Bronchial epithelial cell (primary cell): ENCODE results near the gene GSKIP. TPM values are rescaled to one million over a fixed set of nuclear protein-coding genes. Genes with fewer than 3 reads are reported as not detected.
A peak's percentile ranks its signal among the peaks of the same experiment; 100 is the strongest.

Source experiments
- DNase-seq: peaks from one replicate; pipeline ENCODE4 v3.0.0-alpha.2; 2010; ENCODE audit warnings: low read depth
- FAIRE-seq: peaks from 2 replicates; lab custom pipeline; 2011; peaks lifted over from hg19 to GRCh38; lab: Jason Lieb, UNC
- H3K27me3 ChIP-seq: 2 replicates; pipeline ENCODE4 v1.5.1; 2011; ENCODE audit warnings: low read length; ENCODE audit not compliant: control insufficient read depth, insufficient read depth
- H3K36me3 ChIP-seq: 2 replicates; pipeline ENCODE4 v1.5.1; 2011; ENCODE audit warnings: low read length; ENCODE audit not compliant: control insufficient read depth, insufficient read depth
- H3K4me3 ChIP-seq: 2 replicates; pipeline ENCODE4 v1.5.1; 2011; ENCODE audit warnings: mild to moderate bottlenecking, low read depth, low read length, control low read depth
- total RNA-seq: library from RNA; depleted of rRNA; stranded (reverse); fragments of >200 nt; gene quantifications from 2 replicates; pipeline ENCODE4 v1.2.1, GENCODE V29; 2014
- TF ChIP-seq, protein P1 (sequence below): IDR thresholded peaks from 2 replicates; pipeline ENCODE4 v1.5.1; 2011; ENCODE audit warnings: mild to moderate bottlenecking, moderate library complexity, low read length, control low read depth, inconsistent platforms; ENCODE audit not compliant: insufficient read depth, severe bottlenecking

Gene GSKIP, protein sequence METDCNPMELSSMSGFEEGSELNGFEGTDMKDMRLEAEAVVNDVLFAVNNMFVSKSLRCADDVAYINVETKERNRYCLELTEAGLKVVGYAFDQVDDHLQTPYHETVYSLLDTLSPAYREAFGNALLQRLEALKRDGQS
- total RNA-seq = 68.7 and 77.7 TPM in 2 replicates

DNA sequence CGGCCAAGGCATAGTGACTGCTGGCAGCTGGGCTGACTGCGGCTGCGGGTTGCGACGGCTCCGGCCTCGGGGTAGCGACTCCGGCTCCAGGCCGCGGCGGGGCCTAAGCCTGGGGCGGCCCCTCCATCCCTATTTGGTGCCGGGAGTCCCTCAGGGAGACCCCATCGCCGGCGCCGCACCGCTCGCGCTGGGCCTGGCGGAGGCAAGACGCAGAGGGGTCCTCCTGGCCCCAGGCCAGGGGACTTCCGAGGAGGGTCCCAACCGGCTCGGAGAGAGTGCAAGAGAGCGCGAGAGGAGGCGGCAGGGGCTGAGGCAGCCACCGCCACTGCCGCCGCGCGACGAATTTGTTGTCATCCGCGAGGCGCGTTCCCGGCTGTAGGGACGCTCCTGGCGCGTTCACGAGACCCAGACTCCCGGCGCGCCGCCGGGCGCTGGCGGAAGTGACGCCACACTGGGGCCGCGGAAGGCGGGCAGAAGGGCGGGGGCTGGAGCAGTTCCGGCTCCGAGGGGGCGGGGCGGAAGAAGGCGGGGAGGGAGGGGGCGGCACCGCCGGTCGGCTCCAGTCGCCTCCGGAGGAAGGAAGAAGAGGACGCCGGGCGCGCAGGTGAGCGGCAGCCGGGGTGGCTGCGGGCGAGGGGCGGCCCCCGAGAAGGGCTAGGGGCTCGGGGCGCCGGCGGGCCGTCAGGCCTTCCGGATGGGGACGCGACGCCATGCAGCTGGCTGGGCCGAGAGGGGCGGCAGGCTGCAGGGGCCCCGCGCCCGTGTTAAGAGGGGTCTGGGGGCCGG, at the start of gene GSKIP, which contains the start of gene ATG2B:
Gene GSKIP (plus strand): TSS at position 562 of the 786 bp plus-strand sequence. CDS start 18,722 bp downstream, outside the sequence.
Gene ATG2B (minus strand): TSS at position 377 of the 786 bp plus-strand sequence. CDS start 365 bp downstream, at position 12.
- H3K36me3 ChIP-seq = no peaks in the 10 kb centered on the region
- FAIRE-seq = no peak

DNA sequence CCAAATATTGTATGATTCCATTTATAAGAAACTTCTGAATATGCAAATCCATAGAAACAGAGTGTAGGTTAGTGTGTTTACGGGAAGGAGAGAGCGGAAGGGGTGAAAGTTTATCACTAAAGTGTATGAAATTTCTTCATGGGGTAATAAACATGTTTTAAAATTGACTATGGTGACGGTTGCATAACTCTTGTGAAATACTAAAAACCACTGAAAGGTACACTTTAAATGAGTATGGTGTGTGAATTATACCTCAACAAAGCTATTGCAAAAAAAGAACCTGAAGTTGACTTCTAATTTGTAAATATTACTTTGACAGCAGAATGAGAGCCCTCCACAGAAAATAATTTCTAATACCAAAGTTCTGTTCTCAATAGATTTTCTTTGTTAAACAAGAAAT, 47.2 kb upstream of the GSKIP start:
- TF ChIP-seq, protein P1, sequence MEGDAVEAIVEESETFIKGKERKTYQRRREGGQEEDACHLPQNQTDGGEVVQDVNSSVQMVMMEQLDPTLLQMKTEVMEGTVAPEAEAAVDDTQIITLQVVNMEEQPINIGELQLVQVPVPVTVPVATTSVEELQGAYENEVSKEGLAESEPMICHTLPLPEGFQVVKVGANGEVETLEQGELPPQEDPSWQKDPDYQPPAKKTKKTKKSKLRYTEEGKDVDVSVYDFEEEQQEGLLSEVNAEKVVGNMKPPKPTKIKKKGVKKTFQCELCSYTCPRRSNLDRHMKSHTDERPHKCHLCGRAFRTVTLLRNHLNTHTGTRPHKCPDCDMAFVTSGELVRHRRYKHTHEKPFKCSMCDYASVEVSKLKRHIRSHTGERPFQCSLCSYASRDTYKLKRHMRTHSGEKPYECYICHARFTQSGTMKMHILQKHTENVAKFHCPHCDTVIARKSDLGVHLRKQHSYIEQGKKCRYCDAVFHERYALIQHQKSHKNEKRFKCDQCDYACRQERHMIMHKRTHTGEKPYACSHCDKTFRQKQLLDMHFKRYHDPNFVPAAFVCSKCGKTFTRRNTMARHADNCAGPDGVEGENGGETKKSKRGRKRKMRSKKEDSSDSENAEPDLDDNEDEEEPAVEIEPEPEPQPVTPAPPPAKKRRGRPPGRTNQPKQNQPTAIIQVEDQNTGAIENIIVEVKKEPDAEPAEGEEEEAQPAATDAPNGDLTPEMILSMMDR = no peak
- H3K4me3 ChIP-seq = no peak overlapping the region
- H3K36me3 ChIP-seq = peaks cover 2% of the 10 kb centered on the region
- FAIRE-seq = no peak
- H3K27me3 ChIP-seq = no peaks in the 10 kb centered on the region
- no peak for DNase-seq

More for the DNA sequence above, at the start of gene GSKIP, which contains the start of gene ATG2B:
- Histone ChIP-seq H3K4me3 (peak within 1 kb of the TSS; percentile 94), H3K27me3 (no peaks in the 10 kb centered on the region)
- TF ChIP-seq, protein P1 = no peak
- DNase-seq = peak; percentile 76

DNA sequence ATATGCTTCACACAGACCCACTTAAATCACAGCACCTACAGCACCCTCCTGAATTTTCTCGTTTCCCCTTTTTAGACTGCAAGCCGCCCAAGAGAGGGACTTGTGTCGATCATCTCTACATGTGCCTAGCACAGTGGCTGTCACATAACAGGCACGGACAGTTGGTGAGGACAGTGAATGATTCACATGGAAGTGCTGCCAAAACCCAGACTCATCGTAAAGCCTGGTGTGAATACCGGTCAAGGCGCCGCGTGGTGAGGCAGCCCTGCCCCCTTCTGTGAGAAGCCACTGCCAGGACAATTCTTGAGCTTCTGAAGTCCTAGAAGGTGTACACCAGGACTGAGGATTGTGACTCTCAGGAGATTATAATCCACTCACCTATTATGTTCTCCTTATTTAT, 44.5 kb upstream of the GSKIP start:
- Histone ChIP-seq H3K36me3 (peaks cover under 1% of the 10 kb centered on the region), H3K27me3 (no peaks in the 10 kb centered on the region), H3K4me3 (no peak overlapping the region)
- TF ChIP-seq, protein P1 = no peak
- DNase-seq (no peak), FAIRE-seq (no peak)

DNA sequence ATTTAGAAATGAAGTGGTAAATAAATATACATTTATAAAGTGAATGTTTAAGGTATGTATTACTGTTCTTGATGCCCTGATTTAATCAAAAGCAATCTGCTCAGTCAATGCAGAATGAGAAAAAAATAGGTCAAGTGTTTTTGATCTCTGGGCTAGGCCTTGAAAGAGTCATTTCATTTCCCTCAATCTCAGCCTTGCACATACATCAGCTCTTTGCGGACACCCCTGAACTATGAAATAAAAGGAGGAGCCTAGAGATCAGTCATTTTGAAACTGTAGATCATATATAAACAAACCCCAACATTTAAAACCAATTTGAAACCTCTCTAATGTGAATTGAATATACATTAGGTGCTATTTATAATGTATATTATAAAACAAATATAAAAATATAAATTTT, 42.7 kb upstream of the GSKIP start:
- DNase-seq = no peak
- TF ChIP-seq, protein P1 = no peak
- Histone ChIP-seq H3K27me3 (no peaks in the 10 kb centered on the region), H3K4me3 (no peak overlapping the region), H3K36me3 (peaks cover 1% of the 10 kb centered on the region)
- FAIRE-seq = no peak

DNA sequence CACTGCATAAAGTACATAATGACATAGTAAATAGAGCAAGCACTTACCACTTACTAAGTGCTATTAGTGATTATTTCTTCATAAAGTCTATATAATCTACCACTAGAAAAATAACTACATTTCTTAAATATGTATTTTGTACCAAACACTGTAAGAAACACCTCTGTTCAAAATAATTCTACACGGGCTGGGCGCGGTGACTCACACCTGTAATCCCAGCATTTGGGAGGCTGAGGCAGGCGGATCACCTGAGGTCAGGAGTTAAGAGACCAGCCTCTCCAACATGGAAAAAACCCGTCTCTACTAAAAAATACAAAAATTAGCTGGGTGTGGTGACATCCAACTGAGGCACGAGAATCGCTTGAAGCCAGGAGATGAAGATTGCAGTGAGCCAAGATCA, 39.1 kb upstream of the GSKIP start:
- peaks cover 1% of the 10 kb centered on the region for H3K36me3 ChIP-seq
- no peaks in the 10 kb centered on the region for H3K27me3 ChIP-seq
- TF ChIP-seq, protein P1 = no peak
- FAIRE-seq (no peak), DNase-seq (no peak)
- no peak overlapping the region for H3K4me3 ChIP-seq
